Lower leg skin (tissue), 3 donors: ENCODE results near the gene ZCCHC17.

Source experiments
- POLR2A ChIP-seq, 2 donors: fragments of 450-650 bp; IDR thresholded peaks; one replicate each; pipeline ENCODE4 v1.6.1; 2016 to 2017; ENCODE audit warnings: antibody characterized with exemption in 2 of 2, mild to moderate bottlenecking in 1 of 2, moderate library complexity in 1 of 2
- TF ChIP-seq, protein P1 (sequence below), 3 donors: fragments of 450-650 bp; IDR thresholded peaks; one replicate each; pipeline ENCODE4 v1.5.1; 2016; ENCODE audit warnings: antibody characterized with exemption in 3 of 3, mild to moderate bottlenecking in 3 of 3, moderate library complexity in 2 of 3

DNA sequence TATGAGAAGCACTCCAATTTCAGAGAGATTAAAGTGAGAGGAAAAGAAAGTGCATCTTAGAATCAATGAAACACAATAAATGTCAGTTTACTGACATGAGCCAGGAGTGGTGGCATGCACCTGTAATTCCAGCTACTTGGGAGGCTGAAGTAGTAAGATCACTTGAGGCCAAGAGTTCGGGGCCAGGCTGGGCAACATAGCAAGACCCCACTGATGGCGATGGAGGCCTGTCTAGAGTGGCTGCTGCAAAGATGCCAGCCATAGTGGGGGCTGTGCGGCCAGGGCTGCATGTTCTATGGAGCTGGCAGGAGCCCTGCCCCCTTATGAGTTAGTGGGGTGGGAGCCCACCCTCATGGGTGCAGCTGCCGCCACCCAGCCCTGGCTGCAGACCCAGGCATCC is 27.3 kb downstream of the ZCCHC17 start:
- TF ChIP-seq, protein P1, sequence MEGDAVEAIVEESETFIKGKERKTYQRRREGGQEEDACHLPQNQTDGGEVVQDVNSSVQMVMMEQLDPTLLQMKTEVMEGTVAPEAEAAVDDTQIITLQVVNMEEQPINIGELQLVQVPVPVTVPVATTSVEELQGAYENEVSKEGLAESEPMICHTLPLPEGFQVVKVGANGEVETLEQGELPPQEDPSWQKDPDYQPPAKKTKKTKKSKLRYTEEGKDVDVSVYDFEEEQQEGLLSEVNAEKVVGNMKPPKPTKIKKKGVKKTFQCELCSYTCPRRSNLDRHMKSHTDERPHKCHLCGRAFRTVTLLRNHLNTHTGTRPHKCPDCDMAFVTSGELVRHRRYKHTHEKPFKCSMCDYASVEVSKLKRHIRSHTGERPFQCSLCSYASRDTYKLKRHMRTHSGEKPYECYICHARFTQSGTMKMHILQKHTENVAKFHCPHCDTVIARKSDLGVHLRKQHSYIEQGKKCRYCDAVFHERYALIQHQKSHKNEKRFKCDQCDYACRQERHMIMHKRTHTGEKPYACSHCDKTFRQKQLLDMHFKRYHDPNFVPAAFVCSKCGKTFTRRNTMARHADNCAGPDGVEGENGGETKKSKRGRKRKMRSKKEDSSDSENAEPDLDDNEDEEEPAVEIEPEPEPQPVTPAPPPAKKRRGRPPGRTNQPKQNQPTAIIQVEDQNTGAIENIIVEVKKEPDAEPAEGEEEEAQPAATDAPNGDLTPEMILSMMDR (IDR thresholded peaks at IDR 0.05), result no peak
- TF ChIP-seq POLR2A (IDR thresholded peaks at IDR 0.05), result no peak
